IMR-90 (cell line): ENCODE results near the gene AKAP13. TPM values are rescaled to one million over a fixed set of nuclear protein-coding genes. Genes with fewer than 3 reads are reported as not detected.

Source experiments
- ATAC-seq: fragments of 200-7000 bp; cut with Tn5 transposase; 2 replicates; pipeline ENCODE4 v1.9.1; 2020; ENCODE audit warnings: low read depth, mild to moderate bottlenecking, moderate library complexity
- BruUV-seq: library from RNA; stranded (reverse); fragments of 400-500 nt; replicated peaks from 2 replicates; lab custom pipeline; 2021; lab: Mats Ljungman, UMichigan
- CTCF ChIA-PET: fragments of 300-600 bp; formaldehyde crosslinking; extraction: SDS; loops from one replicate; lab custom pipeline; 2021; ENCODE audit warnings: antibody characterized with exemption; lab: Yijun Ruan, JAX
- POLR2A ChIA-PET: fragments of 300-600 bp; sonication (Branson Sonifier 250); formaldehyde crosslinking; loops from one replicate; lab custom pipeline; 2022; ENCODE audit warnings: antibody characterized with exemption; ENCODE audit not compliant: unreplicated experiment; lab: Charles Lee
- DNase-seq: peaks from one replicate; pipeline ENCODE4 v3.0.0; 2013
- H2AFZ ChIP-seq: replicated peaks from 2 replicates; pipeline ENCODE3; 2013; ENCODE audit warnings: low read length, mild to moderate bottlenecking; ENCODE audit not compliant: poor library complexity
- H2AK5ac ChIP-seq: 2 replicates; pipeline ENCODE4 v1.6.1; 2013; ENCODE audit warnings: low read depth, low read length, inconsistent platforms
- H2AK9ac ChIP-seq: replicated peaks from 2 replicates; pipeline ENCODE3; 2013; ENCODE audit warnings: mild to moderate bottlenecking, low read depth, low read length, moderate library complexity; ENCODE audit not compliant: poor library complexity
- H2BK120ac ChIP-seq: 2 replicates; pipeline ENCODE4 v1.6.1; 2013; ENCODE audit warnings: low read depth, low read length, inconsistent platforms
- H2BK15ac ChIP-seq: 3 replicates; pipeline ENCODE4 v1.6.1; 2013; ENCODE audit warnings: low read depth, low read length, inconsistent platforms
- H2BK20ac ChIP-seq: 2 replicates; pipeline ENCODE4 v1.6.1; 2013; ENCODE audit warnings: low read depth, mild to moderate bottlenecking, inconsistent platforms, low read length, moderate library complexity
- H2BK5ac ChIP-seq: 2 replicates; pipeline ENCODE4 v1.6.1; 2013; ENCODE audit warnings: mild to moderate bottlenecking, low read depth, low read length, inconsistent platforms; ENCODE audit not compliant: poor library complexity, severe bottlenecking
- H3K14ac ChIP-seq: replicated peaks from 2 replicates; pipeline ENCODE4 v1.6.1; 2013; ENCODE audit warnings: low read depth, low read length, inconsistent platforms
- H3K18ac ChIP-seq: 2 replicates; pipeline ENCODE4 v1.6.1; 2013; ENCODE audit warnings: low read depth, low read length, control low read depth
- H3K23ac ChIP-seq: 2 replicates; pipeline ENCODE4 v1.6.1; 2013; ENCODE audit warnings: low read depth, low read length, inconsistent platforms
- H3K27ac ChIP-seq: 2 replicates; pipeline ENCODE4 v1.5.1; 2013; ENCODE audit warnings: mild to moderate bottlenecking, control low read depth, low read length; ENCODE audit not compliant: insufficient read depth
- H3K27me3 ChIP-seq: 2 replicates; pipeline ENCODE4 v1.6.1; 2013; ENCODE audit warnings: low read length; ENCODE audit not compliant: control insufficient read depth, insufficient read depth
- H3K36me3 ChIP-seq: 2 replicates; pipeline ENCODE4 v1.6.1; 2013; ENCODE audit warnings: low read length, mixed read lengths; ENCODE audit not compliant: control insufficient read depth, insufficient read depth
- H3K4ac ChIP-seq: 2 replicates; pipeline ENCODE4 v1.6.1; 2013; ENCODE audit warnings: low read depth, low read length, inconsistent platforms
- H3K4me1 ChIP-seq: 2 replicates; pipeline ENCODE4 v1.6.1; 2013; ENCODE audit warnings: low read length, mixed read lengths; ENCODE audit not compliant: control insufficient read depth, insufficient read depth
- H3K4me2 ChIP-seq: 2 replicates; pipeline ENCODE4 v1.6.1; 2013; ENCODE audit warnings: low read depth, mild to moderate bottlenecking, control low read depth, low read length, moderate library complexity
- H3K4me3 ChIP-seq: 2 replicates; pipeline ENCODE4 v1.5.1; 2013; ENCODE audit warnings: low read depth, mild to moderate bottlenecking, control low read depth, low read length, moderate library complexity; ENCODE audit not compliant: insufficient read depth
- H3K56ac ChIP-seq: 2 replicates; pipeline ENCODE4 v1.6.1; 2013; ENCODE audit warnings: low read length, inconsistent platforms; ENCODE audit not compliant: insufficient read depth; ENCODE audit errors: extremely low read depth
- H3K79me1 ChIP-seq, 2 experiments: 2 replicates each; pipeline ENCODE4 v1.6.1; 2013; ENCODE audit warnings: low read length in 2 of 2, inconsistent platforms in 1 of 2, low read depth in 1 of 2
- H3K9ac ChIP-seq: 2 replicates; pipeline ENCODE4 v1.6.1; 2013; ENCODE audit warnings: low read depth, low read length, control low read depth
- H3K9me1 ChIP-seq: 2 replicates; pipeline ENCODE4 v1.6.1; 2013; ENCODE audit warnings: low read length, inconsistent platforms; ENCODE audit not compliant: insufficient read depth
- H3K9me3 ChIP-seq: 2 replicates; pipeline ENCODE4 v1.6.1; 2013; ENCODE audit warnings: low read length; ENCODE audit not compliant: control insufficient read depth, insufficient read depth
- H4K20me1 ChIP-seq: 2 replicates; pipeline ENCODE4 v1.6.1; 2013; ENCODE audit warnings: low read length, inconsistent platforms; ENCODE audit not compliant: insufficient read depth
- H4K5ac ChIP-seq: 2 replicates; pipeline ENCODE4 v1.6.1; 2013; ENCODE audit warnings: mild to moderate bottlenecking, low read depth, low read length, control low read depth
- H4K8ac ChIP-seq, 2 experiments: 2 replicates each; pipeline ENCODE4 v1.6.1; 2013; ENCODE audit warnings: low read depth in 2 of 2, low read length in 2 of 2, control low read depth in 1 of 2, inconsistent platforms in 1 of 2
- H4K91ac ChIP-seq: 2 replicates; pipeline ENCODE4 v1.6.1; 2013; ENCODE audit warnings: low read depth, low read length, inconsistent platforms; ENCODE audit not compliant: insufficient read depth
- BHLHE40 ChIP-seq: fragments of 150-350 bp; IDR thresholded peaks from 2 replicates; pipeline ENCODE4 v1.6.1; 2016; ENCODE audit warnings: mild to moderate bottlenecking, low read depth, low read length
- CEBPB ChIP-seq: IDR thresholded peaks from 2 replicates; pipeline ENCODE4 v1.6.1; 2012; ENCODE audit warnings: low read depth, low read length, improper control_type of control experiment
- CTCF ChIP-seq: conservative IDR thresholded peaks from 2 replicates; pipeline ENCODE4 v1.5.1; 2012; ENCODE audit warnings: mild to moderate bottlenecking, low read depth, low read length, improper control_type of control experiment
- FOS ChIP-seq: fragments of 150-350 bp; IDR thresholded peaks from 2 replicates; pipeline ENCODE4 v1.6.1; 2016; ENCODE audit warnings: low read depth, low read length
- MXI1 ChIP-seq: IDR thresholded peaks from 2 replicates; pipeline ENCODE4 v1.6.1; 2012; ENCODE audit warnings: low read depth, mild to moderate bottlenecking, low read length, moderate library complexity, borderline replicate concordance
- NFE2L2 ChIP-seq: fragments of 150-350 bp; IDR thresholded peaks from 2 replicates; pipeline ENCODE4 v1.6.1; 2016; ENCODE audit warnings: low read depth, mild to moderate bottlenecking, low read length
- POLR2A ChIP-seq: IDR thresholded peaks from 2 replicates; pipeline ENCODE4 v1.6.1; 2012; ENCODE audit warnings: mild to moderate bottlenecking, low read depth, low read length
- RAD21 ChIP-seq: IDR thresholded peaks from 2 replicates; pipeline ENCODE4 v1.6.1; 2012; ENCODE audit warnings: low read length, improper control_type of control experiment
- RCOR1 ChIP-seq: IDR thresholded peaks from 2 replicates; pipeline ENCODE4 v1.6.1; 2012; ENCODE audit warnings: mild to moderate bottlenecking, low read length, improper control_type of control experiment; ENCODE audit not compliant: insufficient replicate concordance
- RFX5 ChIP-seq: IDR thresholded peaks from 2 replicates; pipeline ENCODE4 v1.8.0; 2012; ENCODE audit warnings: low read depth, mild to moderate bottlenecking, low read length, moderate library complexity
- SMC3 ChIP-seq: fragments of 150-350 bp; IDR thresholded peaks from 2 replicates; pipeline ENCODE4 v1.6.1; 2016; ENCODE audit warnings: low read depth, mild to moderate bottlenecking, antibody characterized with exemption, low read length, moderate library complexity
- USF2 ChIP-seq: fragments of 150-350 bp; IDR thresholded peaks from 2 replicates; pipeline ENCODE4 v1.6.1; 2017; ENCODE audit warnings: mild to moderate bottlenecking, antibody characterized with exemption, low read length, low read depth
- dilution Hi-C: fragments of 300-500 bp; cut with HindIII; formaldehyde crosslinking; loops from one replicate; pipeline ENCODE4 v1.14.3; 2018; ENCODE audit warnings: low sequenced_read_pairs; ENCODE audit not compliant: unreplicated experiment
- in situ Hi-C: fragments of 300-500 bp; cut with MboI; formaldehyde crosslinking; loops from 3 replicates; pipeline ENCODE4 v1.14.3; 2019; ENCODE audit warnings: low sequenced_read_pairs, inconsistent platforms, mixed read lengths
- intact Hi-C: fragments of 100-400 bp; cut with micrococcal nuclease; formaldehyde crosslinking; loops from 2 replicates; pipeline ENCODE4 v1.10.0; 2022
- polyA plus RNA-seq, 3 experiments: library from polyadenylated mRNA; depleted of rRNA; stranded (reverse); fragments of >200 nt; gene quantifications; 2 replicates each; pipeline ENCODE4 v1.2.3, GENCODE V29; 2012; ENCODE audit warnings: low replicate concordance in 1 of 3
- total RNA-seq: library from RNA; depleted of rRNA; stranded (reverse); fragments of >200 nt; gene quantifications from 2 replicates; pipeline ENCODE4 v1.2.3, GENCODE V29; 2012

Gene AKAP13
- total and polyA plus RNA-seq, 2 of the 4 experiments (the other 2 are of a cell fraction) = 10.4 to 46.4 TPM

GRCh38 chr15:85492406-85492805 lies 112.0 kb downstream of the AKAP13 start:
- DNase-seq = no peak
- Histone ChIP-seq H3K4me1 (peaks cover 4% of the 10 kb centered on the region; the same call in 1 of the 2 replicates), H3K9ac (no peak overlapping the region), H4K8ac (no peak overlapping the region), H2BK15ac (no peak overlapping the region), H3K9me3 (no peaks in the 10 kb centered on the region), H3K4ac (no peak overlapping the region), H3K79me1 (peaks cover 32 to 74% of the 10 kb centered on the region in 2 experiments), H4K5ac (no peak overlapping the region), H4K20me1 (peaks cover 3% of the 10 kb centered on the region), H2AFZ (no peak overlapping the region), H3K36me3 (peaks cover 2% of the 10 kb centered on the region; the same call in 1 of the 2 replicates), H3K9me1 (peaks cover 12% of the 10 kb centered on the region), H2BK120ac (no peak overlapping the region), H3K56ac (no peak overlapping the region), H3K27ac (no peak overlapping the region), H3K18ac (no peak overlapping the region), H3K4me3 (no peak overlapping the region), H3K4me2 (no peak overlapping the region), H2AK9ac (no peak overlapping the region), H2BK20ac (no peak overlapping the region), H3K27me3 (no peaks in the 10 kb centered on the region), H2AK5ac (no peak overlapping the region), H3K14ac (no peak overlapping the region), H3K23ac (no peak overlapping the region), H4K91ac (no peak overlapping the region), H2BK5ac (no peak overlapping the region)
- TF ChIP-seq CTCF (no peak), RAD21 (no peak), RFX5 (no peak), MXI1 (no peak), FOS (no peak), USF2 (no peak), SMC3 (no peak), CEBPB (no peak), RCOR1 (no peak), BHLHE40 (no peak), NFE2L2 (no peak), POLR2A (no peak)
- in situ Hi-C loops (no loop called here), dilution Hi-C loops (no loop called here), intact Hi-C loops (no loop called here)
- ATAC-seq = no peak
- no TSS peak for BruUV-seq
- ChIA-PET POLR2A (no interaction called here), CTCF (no interaction called here)
